WTC11 (cell line): ENCODE data around the gene GOLGA7B. TPM values are rescaled to one million over a fixed set of nuclear protein-coding genes. Genes with fewer than 3 reads are reported as not detected.

Experiments
- ATAC-seq: fragments of 200-7000 bp; cut with Tn5 transposase; 2 replicates; pipeline ENCODE4 v1.10.0; 2021; ENCODE audit warnings: mild to moderate bottlenecking, moderate library complexity
- CTCF ChIA-PET: fragments of 300-600 bp; sonication (Branson Sonifier 250); formaldehyde crosslinking; loops from one replicate; lab custom pipeline; 2021; ENCODE audit warnings: antibody characterized with exemption; lab: Charles Lee
- POLR2A ChIA-PET: fragments of 350-600 bp; sonication (Branson Sonifier 250); formaldehyde crosslinking; loops from one replicate; lab custom pipeline; 2021; ENCODE audit warnings: antibody characterized with exemption; lab: Charles Lee
- DNase-seq: peaks from one replicate; pipeline ENCODE4 v3.0.0; 2021; ENCODE audit warnings: low spot score
- H3K27ac Mint-ChIP-seq: 2 replicates; pipeline ENCODE4 v1.8.0; 2021; ENCODE audit warnings: mixed read lengths
- H3K27me3 Mint-ChIP-seq: 2 replicates; pipeline ENCODE4 v1.8.0; 2021; ENCODE audit warnings: low read depth, mild to moderate bottlenecking, moderate library complexity, mixed read lengths
- H3K36me3 Mint-ChIP-seq: 2 replicates; pipeline ENCODE4 v1.8.0; 2021; ENCODE audit warnings: mixed read lengths
- H3K4me1 Mint-ChIP-seq: 2 replicates; pipeline ENCODE4 v1.8.0; 2022; ENCODE audit warnings: mixed read lengths
- H3K4me3 Mint-ChIP-seq: 2 replicates; pipeline ENCODE4 v1.8.0; 2021; ENCODE audit warnings: mild to moderate bottlenecking, moderate library complexity, mixed read lengths
- H3K9me3 Mint-ChIP-seq: 2 replicates; pipeline ENCODE4 v1.8.0; 2021; ENCODE audit warnings: mixed read lengths
- CREM ChIP-seq: sonication (generic); formaldehyde crosslinking; IDR thresholded peaks from 2 replicates; pipeline ENCODE4 v1.8.1; 2022; ENCODE audit warnings: mild to moderate bottlenecking, missing genetic modification reagents, moderate library complexity
- ELF4 ChIP-seq: sonication (generic); formaldehyde crosslinking; IDR thresholded peaks from 2 replicates; pipeline ENCODE4 v1.8.1; 2022; ENCODE audit warnings: low read depth, mild to moderate bottlenecking, moderate library complexity, missing genetic modification reagents
- ESRRA ChIP-seq: sonication (generic); formaldehyde crosslinking; IDR thresholded peaks from 2 replicates; pipeline ENCODE4 v1.8.1; 2022; ENCODE audit warnings: mild to moderate bottlenecking, missing genetic modification reagents, borderline replicate concordance
- FOXJ3 ChIP-seq: sonication (generic); formaldehyde crosslinking; IDR thresholded peaks from 2 replicates; pipeline ENCODE4 v1.9.0; 2021; ENCODE audit warnings: missing genetic modification reagents, mild to moderate bottlenecking, borderline replicate concordance
- FOXK1 ChIP-seq: sonication (generic); formaldehyde crosslinking; IDR thresholded peaks from 2 replicates; pipeline ENCODE4 v1.8.0; 2022; ENCODE audit warnings: mild to moderate bottlenecking, moderate library complexity, missing genetic modification reagents
- FOXP1 ChIP-seq: sonication (generic); formaldehyde crosslinking; IDR thresholded peaks from 2 replicates; pipeline ENCODE4 v1.8.0; 2022; ENCODE audit warnings: missing genetic modification reagents, mild to moderate bottlenecking, moderate library complexity, borderline replicate concordance
- JUN ChIP-seq: sonication (generic); formaldehyde crosslinking; IDR thresholded peaks from 2 replicates; pipeline ENCODE4 v1.8.0; 2023; ENCODE audit warnings: mild to moderate bottlenecking, missing genetic modification reagents
- KAT7 ChIP-seq: sonication (generic); formaldehyde crosslinking; IDR thresholded peaks from 2 replicates; pipeline ENCODE4 v1.8.1; 2023; ENCODE audit warnings: missing genetic modification reagents, mild to moderate bottlenecking, borderline replicate concordance
- NR3C1 ChIP-seq: sonication (generic); formaldehyde crosslinking; conservative IDR thresholded peaks from 2 replicates; pipeline ENCODE4 v1.8.1; 2023; ENCODE audit warnings: low read depth, mild to moderate bottlenecking, missing genetic modification reagents
- PRRX2 ChIP-seq: fragments of 250-450 bp; sonication (Bioruptor Pico); IDR thresholded peaks from 2 replicates; pipeline ENCODE4 v1.8.0; 2021; ENCODE audit warnings: mild to moderate bottlenecking
- RORB ChIP-seq: fragments of 250-450 bp; sonication (Bioruptor Pico); IDR thresholded peaks from 2 replicates; pipeline ENCODE4 v1.9.0; 2021; ENCODE audit warnings: mild to moderate bottlenecking
- SMAD3 ChIP-seq: sonication (generic); formaldehyde crosslinking; IDR thresholded peaks from 2 replicates; pipeline ENCODE4 v1.8.0; 2022; ENCODE audit warnings: missing genetic modification reagents, mild to moderate bottlenecking, borderline replicate concordance
- SOX15 ChIP-seq: fragments of 250-450 bp; sonication (Bioruptor Pico); IDR thresholded peaks from 2 replicates; pipeline ENCODE4 v1.9.0; 2021; ENCODE audit warnings: mild to moderate bottlenecking
- SP1 ChIP-seq: sonication (generic); formaldehyde crosslinking; conservative IDR thresholded peaks from 2 replicates; pipeline ENCODE4 v1.8.1; 2022; ENCODE audit warnings: missing genetic modification reagents
- TP53 ChIP-seq: sonication (generic); formaldehyde crosslinking; IDR thresholded peaks from 2 replicates; pipeline ENCODE4 v1.8.1; 2023; ENCODE audit warnings: mild to moderate bottlenecking, missing genetic modification reagents
- ZBTB21 ChIP-seq: sonication (generic); formaldehyde crosslinking; IDR thresholded peaks from 2 replicates; pipeline ENCODE4 v1.8.1; 2023; ENCODE audit warnings: mild to moderate bottlenecking, missing genetic modification reagents, borderline replicate concordance
- ZNF232 ChIP-seq: sonication (generic); formaldehyde crosslinking; IDR thresholded peaks from 2 replicates; pipeline ENCODE4 v1.8.0; 2022; ENCODE audit warnings: mild to moderate bottlenecking, missing genetic modification reagents
- total RNA-seq: library from RNA; stranded (reverse); gene quantifications from 3 replicates; pipeline ENCODE4 v1.2.3, GENCODE V29; 2021
- TF ChIP-seq, protein P1 (sequence below): sonication (generic); formaldehyde crosslinking; IDR thresholded peaks from 2 replicates; pipeline ENCODE4 v1.8.1; 2022; ENCODE audit warnings: low read depth, missing genetic modification reagents, borderline replicate concordance
- TF ChIP-seq, protein P2 (sequence below): sonication (generic); formaldehyde crosslinking; IDR thresholded peaks from 2 replicates; pipeline ENCODE4 v1.8.1; 2023; ENCODE audit warnings: mild to moderate bottlenecking, moderate library complexity, missing genetic modification reagents
- TF ChIP-seq, protein P3 (sequence below): sonication (generic); formaldehyde crosslinking; IDR thresholded peaks from 2 replicates; pipeline ENCODE4 v1.8.0; 2022; ENCODE audit warnings: mild to moderate bottlenecking, missing genetic modification reagents
- TF ChIP-seq, protein P4 (sequence below): fragments of 250-450 bp; sonication (Bioruptor Pico); IDR thresholded peaks from 2 replicates; pipeline ENCODE4 v1.9.0; 2021; ENCODE audit warnings: mild to moderate bottlenecking
- TF ChIP-seq, protein P5 (sequence below): sonication (generic); formaldehyde crosslinking; IDR thresholded peaks from 2 replicates; pipeline ENCODE4 v1.8.1; 2023; ENCODE audit warnings: mild to moderate bottlenecking, missing genetic modification reagents
- TF ChIP-seq, protein P6 (sequence below): sonication (generic); formaldehyde crosslinking; conservative IDR thresholded peaks from 2 replicates; pipeline ENCODE4 v1.8.1; 2022; ENCODE audit warnings: mild to moderate bottlenecking, missing genetic modification reagents
- TF ChIP-seq, protein P7 (sequence below): sonication (generic); formaldehyde crosslinking; IDR thresholded peaks from 2 replicates; pipeline ENCODE4 v1.8.1; 2023; ENCODE audit warnings: mild to moderate bottlenecking, missing genetic modification reagents

Gene GOLGA7B
- total RNA-seq, 1 experiment from 2014 or later, result 0.24 TPM

DNA sequence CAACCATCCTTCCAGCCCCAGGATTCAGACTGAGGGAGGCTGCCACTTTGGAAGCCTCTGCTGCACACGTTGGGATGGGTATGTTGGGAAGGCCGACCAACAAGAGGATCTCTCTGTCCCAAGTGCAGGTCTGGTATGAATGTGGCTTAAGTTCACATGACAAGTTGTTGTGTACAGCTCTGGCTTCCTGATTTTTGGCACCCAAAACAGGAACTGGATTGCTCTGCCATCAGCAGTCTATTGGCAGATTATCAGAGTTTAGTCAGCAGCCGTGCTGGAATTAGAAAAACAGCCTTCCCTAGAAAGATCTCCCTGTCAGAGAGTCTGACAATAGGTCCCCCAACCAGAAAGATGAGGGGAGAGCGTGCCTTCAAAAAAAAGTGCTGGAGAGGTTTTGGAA, 66.9 kb downstream of the GOLGA7B start (continued):
- TF ChIP-seq, protein P1, sequence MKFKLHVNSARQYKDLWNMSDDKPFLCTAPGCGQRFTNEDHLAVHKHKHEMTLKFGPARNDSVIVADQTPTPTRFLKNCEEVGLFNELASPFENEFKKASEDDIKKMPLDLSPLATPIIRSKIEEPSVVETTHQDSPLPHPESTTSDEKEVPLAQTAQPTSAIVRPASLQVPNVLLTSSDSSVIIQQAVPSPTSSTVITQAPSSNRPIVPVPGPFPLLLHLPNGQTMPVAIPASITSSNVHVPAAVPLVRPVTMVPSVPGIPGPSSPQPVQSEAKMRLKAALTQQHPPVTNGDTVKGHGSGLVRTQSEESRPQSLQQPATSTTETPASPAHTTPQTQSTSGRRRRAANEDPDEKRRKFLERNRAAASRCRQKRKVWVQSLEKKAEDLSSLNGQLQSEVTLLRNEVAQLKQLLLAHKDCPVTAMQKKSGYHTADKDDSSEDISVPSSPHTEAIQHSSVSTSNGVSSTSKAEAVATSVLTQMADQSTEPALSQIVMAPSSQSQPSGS (CRISPR knock-in tag), result no peak
- TF ChIP-seq, protein P2, sequence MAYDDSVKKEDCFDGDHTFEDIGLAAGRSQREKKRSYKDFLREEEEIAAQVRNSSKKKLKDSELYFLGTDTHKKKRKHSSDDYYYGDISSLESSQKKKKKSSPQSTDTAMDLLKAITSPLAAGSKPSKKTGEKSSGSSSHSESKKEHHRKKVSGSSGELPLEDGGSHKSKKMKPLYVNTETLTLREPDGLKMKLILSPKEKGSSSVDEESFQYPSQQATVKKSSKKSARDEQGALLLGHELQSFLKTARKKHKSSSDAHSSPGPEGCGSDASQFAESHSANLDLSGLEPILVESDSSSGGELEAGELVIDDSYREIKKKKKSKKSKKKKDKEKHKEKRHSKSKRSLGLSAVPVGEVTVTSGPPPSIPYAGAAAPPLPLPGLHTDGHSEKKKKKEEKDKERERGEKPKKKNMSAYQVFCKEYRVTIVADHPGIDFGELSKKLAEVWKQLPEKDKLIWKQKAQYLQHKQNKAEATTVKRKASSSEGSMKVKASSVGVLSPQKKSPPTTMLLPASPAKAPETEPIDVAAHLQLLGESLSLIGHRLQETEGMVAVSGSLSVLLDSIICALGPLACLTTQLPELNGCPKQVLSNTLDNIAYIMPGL (CRISPR knock-in tag), result no peak
- TF ChIP-seq, protein P3, sequence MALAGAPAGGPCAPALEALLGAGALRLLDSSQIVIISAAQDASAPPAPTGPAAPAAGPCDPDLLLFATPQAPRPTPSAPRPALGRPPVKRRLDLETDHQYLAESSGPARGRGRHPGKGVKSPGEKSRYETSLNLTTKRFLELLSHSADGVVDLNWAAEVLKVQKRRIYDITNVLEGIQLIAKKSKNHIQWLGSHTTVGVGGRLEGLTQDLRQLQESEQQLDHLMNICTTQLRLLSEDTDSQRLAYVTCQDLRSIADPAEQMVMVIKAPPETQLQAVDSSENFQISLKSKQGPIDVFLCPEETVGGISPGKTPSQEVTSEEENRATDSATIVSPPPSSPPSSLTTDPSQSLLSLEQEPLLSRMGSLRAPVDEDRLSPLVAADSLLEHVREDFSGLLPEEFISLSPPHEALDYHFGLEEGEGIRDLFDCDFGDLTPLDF, result no peak
- TF ChIP-seq ZBTB21 (no peak), NR3C1 (no peak), ELF4 (CRISPR knock-in tag) (no peak), SP1 (CRISPR knock-in tag) (no peak), FOXK1 (no peak)
- TF ChIP-seq, protein P4, sequence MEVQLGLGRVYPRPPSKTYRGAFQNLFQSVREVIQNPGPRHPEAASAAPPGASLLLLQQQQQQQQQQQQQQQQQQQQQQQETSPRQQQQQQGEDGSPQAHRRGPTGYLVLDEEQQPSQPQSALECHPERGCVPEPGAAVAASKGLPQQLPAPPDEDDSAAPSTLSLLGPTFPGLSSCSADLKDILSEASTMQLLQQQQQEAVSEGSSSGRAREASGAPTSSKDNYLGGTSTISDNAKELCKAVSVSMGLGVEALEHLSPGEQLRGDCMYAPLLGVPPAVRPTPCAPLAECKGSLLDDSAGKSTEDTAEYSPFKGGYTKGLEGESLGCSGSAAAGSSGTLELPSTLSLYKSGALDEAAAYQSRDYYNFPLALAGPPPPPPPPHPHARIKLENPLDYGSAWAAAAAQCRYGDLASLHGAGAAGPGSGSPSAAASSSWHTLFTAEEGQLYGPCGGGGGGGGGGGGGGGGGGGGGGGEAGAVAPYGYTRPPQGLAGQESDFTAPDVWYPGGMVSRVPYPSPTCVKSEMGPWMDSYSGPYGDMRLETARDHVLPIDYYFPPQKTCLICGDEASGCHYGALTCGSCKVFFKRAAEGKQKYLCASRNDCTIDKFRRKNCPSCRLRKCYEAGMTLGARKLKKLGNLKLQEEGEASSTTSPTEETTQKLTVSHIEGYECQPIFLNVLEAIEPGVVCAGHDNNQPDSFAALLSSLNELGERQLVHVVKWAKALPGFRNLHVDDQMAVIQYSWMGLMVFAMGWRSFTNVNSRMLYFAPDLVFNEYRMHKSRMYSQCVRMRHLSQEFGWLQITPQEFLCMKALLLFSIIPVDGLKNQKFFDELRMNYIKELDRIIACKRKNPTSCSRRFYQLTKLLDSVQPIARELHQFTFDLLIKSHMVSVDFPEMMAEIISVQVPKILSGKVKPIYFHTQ, result no peak
- TF ChIP-seq, all 79 proteins: peak for 0

DNA sequence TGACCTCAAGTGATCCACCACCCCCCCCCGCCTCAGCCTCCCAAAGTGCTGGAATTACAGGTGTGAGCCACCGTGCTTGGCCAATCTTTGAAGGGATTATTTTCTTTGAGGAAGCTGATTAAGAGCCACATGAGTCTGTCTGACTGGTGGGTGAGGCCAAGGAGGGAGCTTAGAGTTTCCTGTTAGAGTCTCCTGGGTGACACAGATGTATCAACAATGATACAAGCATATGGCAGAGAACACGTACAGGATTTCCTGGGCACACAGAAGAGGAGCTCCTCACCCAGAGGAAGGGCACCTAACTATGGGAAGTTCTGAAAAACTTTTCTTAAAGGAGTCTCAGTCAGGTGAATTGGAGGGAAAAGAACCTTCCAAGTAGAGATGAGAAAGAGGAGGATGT, 69.4 kb downstream of the GOLGA7B start:
- no peak overlapping the region for H3K27ac Mint-ChIP-seq
- no peaks in the 10 kb centered on the region for H3K36me3 Mint-ChIP-seq
- H3K4me3 Mint-ChIP-seq, result no peak overlapping the region
- H3K27me3 Mint-ChIP-seq, result peaks cover 20% of the 10 kb centered on the region
- ChIA-PET POLR2A (interaction anchor here (0.6 to 0.9 kb wide), 2 partner anchors 15 to 112 kb away, joined by 3 read pairs; no protein-coding TSS in a partner anchor), CTCF (interaction anchor here (0.8 to 3.1 kb wide), 4 partner anchors 109 to 127 kb away, joined by 3 to 13 read pairs (median 10); no protein-coding TSS in a partner anchor)
- peaks cover 8% of the 10 kb centered on the region for H3K4me1 Mint-ChIP-seq
- TF ChIP-seq TP53 (CRISPR knock-in tag) (no peak), FOXJ3 (CRISPR knock-in tag) (no peak), ZNF232 (CRISPR knock-in tag) (no peak), PRRX2 (CRISPR knock-in tag) (no peak), FOXP1 (CRISPR knock-in tag) (no peak), SMAD3 (CRISPR knock-in tag) (no peak), ESRRA (CRISPR knock-in tag) (no peak), SOX15 (CRISPR knock-in tag) (no peak), KAT7 (CRISPR knock-in tag) (no peak), JUN (no peak), CREM (CRISPR knock-in tag) (no peak), RORB (CRISPR knock-in tag) (no peak)
- TF ChIP-seq, protein P5, sequence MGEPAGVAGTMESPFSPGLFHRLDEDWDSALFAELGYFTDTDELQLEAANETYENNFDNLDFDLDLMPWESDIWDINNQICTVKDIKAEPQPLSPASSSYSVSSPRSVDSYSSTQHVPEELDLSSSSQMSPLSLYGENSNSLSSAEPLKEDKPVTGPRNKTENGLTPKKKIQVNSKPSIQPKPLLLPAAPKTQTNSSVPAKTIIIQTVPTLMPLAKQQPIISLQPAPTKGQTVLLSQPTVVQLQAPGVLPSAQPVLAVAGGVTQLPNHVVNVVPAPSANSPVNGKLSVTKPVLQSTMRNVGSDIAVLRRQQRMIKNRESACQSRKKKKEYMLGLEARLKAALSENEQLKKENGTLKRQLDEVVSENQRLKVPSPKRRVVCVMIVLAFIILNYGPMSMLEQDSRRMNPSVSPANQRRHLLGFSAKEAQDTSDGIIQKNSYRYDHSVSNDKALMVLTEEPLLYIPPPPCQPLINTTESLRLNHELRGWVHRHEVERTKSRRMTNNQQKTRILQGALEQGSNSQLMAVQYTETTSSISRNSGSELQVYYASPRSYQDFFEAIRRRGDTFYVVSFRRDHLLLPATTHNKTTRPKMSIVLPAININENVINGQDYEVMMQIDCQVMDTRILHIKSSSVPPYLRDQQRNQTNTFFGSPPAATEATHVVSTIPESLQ (CRISPR knock-in tag), result no peak
- TF ChIP-seq, protein P6, sequence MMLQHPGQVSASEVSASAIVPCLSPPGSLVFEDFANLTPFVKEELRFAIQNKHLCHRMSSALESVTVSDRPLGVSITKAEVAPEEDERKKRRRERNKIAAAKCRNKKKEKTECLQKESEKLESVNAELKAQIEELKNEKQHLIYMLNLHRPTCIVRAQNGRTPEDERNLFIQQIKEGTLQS, result no peak
- TF ChIP-seq, protein P7, sequence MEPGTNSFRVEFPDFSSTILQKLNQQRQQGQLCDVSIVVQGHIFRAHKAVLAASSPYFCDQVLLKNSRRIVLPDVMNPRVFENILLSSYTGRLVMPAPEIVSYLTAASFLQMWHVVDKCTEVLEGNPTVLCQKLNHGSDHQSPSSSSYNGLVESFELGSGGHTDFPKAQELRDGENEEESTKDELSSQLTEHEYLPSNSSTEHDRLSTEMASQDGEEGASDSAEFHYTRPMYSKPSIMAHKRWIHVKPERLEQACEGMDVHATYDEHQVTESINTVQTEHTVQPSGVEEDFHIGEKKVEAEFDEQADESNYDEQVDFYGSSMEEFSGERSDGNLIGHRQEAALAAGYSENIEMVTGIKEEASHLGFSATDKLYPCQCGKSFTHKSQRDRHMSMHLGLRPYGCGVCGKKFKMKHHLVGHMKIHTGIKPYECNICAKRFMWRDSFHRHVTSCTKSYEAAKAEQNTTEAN (CRISPR knock-in tag), result no peak
- TF ChIP-seq, protein P1 (CRISPR knock-in tag), result no peak
- DNase-seq (no peak), ATAC-seq (no peak)
- H3K9me3 Mint-ChIP-seq, result no peaks in the 10 kb centered on the region
